Measurements from ENCODE around the gene ARFGEF2. TPM values are rescaled to one million over a fixed set of nuclear protein-coding genes. Genes with fewer than 3 reads are reported as not detected.

The ARFGEF2 gene
- polyA plus RNA-seq, 1 donor (not counting 4 experiments of a cell fraction or from before 2014, with no cell fraction given), result 19.2 TPM

- dilution Hi-C loops (cut with MboI; ENCODE audit: extremely low pct_ligation_motif_present, low sequenced_read_pairs), result no loop called here
- H3K79me2 ChIP-seq (ENCODE audit: control insufficient read depth, insufficient read depth, low read length), result no peaks in the 10 kb centered on the region
- no peaks in the 10 kb centered on the region for H3K9me3 ChIP-seq (ENCODE audit: control insufficient read depth, low read depth, low read length)
- H2AFZ ChIP-seq (ENCODE audit: control insufficient read depth, low read length), result no peak overlapping the region
- peaks cover 19 to 33% of the 10 kb centered on the region in 2 experiments for H3K36me3 ChIP-seq (ENCODE audit: control insufficient read depth in 2 of 2, extremely low read depth in 1 of 2, insufficient read depth in 2 of 2, low read length in 2 of 2)
- no peaks in the 10 kb centered on the region for H3K9me1 ChIP-seq (ENCODE audit: control insufficient read depth, extremely low read depth, insufficient read depth, low read length)
- H4K20me1 ChIP-seq (ENCODE audit: control insufficient read depth, extremely low read depth, insufficient read depth, low read length), result no peaks in the 10 kb centered on the region
- no peak overlapping the region for H3K4me2 ChIP-seq (ENCODE audit: control insufficient read depth, extremely low read depth, insufficient read depth, low read depth, low read length)
- no peak for DNase-seq (ENCODE audit: low read depth, low spot score)
- no peak overlapping the region for H3K4me3 ChIP-seq (ENCODE audit: control insufficient read depth in 2 of 3, extremely low read depth in 1 of 3, insufficient read depth in 2 of 3, low read depth in 1 of 3, low read length in 3 of 3)
- no peaks in the 10 kb centered on the region for H3K27me3 ChIP-seq (ENCODE audit: control insufficient read depth, extremely low read depth, insufficient read depth, low read length)
- TF ChIP-seq CTCF (optimal IDR thresholded peaks at IDR 0.05 in 1 of 3, IDR thresholded peaks at IDR 0.05 in 1 of 3, conservative IDR thresholded peaks at IDR 0.05 in 1 of 3; ENCODE audit: extremely low read depth in 1 of 3, insufficient read depth in 2 of 3, low read length in 3 of 3) (no peak), EZH2 (IDR thresholded peaks at IDR 0.05; ENCODE audit: low read length) (no peak)
- no peak for FAIRE-seq
- no peak overlapping the region for H3K9ac ChIP-seq (ENCODE audit: control insufficient read depth, extremely low read depth, insufficient read depth, low read length)
- H3K4me1 ChIP-seq (ENCODE audit: control insufficient read depth, extremely low read depth, insufficient read depth, low read length), result peaks cover 5% of the 10 kb centered on the region
- no peak overlapping the region for H3K27ac ChIP-seq (ENCODE audit: control insufficient read depth, insufficient read depth, low read length)
Measured at GRCh38 chr20:48957053-48957481, 35.6 kb downstream of the ARFGEF2 start.

- FAIRE-seq, result no peak
- no peak for TF ChIP-seq EZH2 (IDR thresholded peaks at IDR 0.05; ENCODE audit: low read length)
- no peak for TF ChIP-seq CTCF (optimal IDR thresholded peaks at IDR 0.05 in 1 of 3, IDR thresholded peaks at IDR 0.05 in 1 of 3, conservative IDR thresholded peaks at IDR 0.05 in 1 of 3; ENCODE audit: extremely low read depth in 1 of 3, insufficient read depth in 2 of 3, low read length in 3 of 3)
Measured at GRCh38 chr20:48957533-48957932, 36.0 kb downstream of the ARFGEF2 start.

More at GRCh38 chr20:48957533-48957932, 36.0 kb downstream of the ARFGEF2 start:
- H3K4me1 ChIP-seq (ENCODE audit: control insufficient read depth, extremely low read depth, insufficient read depth, low read length), result peaks cover 5% of the 10 kb centered on the region
- no peaks in the 10 kb centered on the region for H3K27me3 ChIP-seq (ENCODE audit: control insufficient read depth, extremely low read depth, insufficient read depth, low read length)
- no peak for DNase-seq (ENCODE audit: low read depth, low spot score)
- H2AFZ ChIP-seq (ENCODE audit: control insufficient read depth, low read length), result no peak overlapping the region
- no peaks in the 10 kb centered on the region for H3K9me3 ChIP-seq (ENCODE audit: control insufficient read depth, low read depth, low read length)
- no peaks in the 10 kb centered on the region for H3K79me2 ChIP-seq (ENCODE audit: control insufficient read depth, insufficient read depth, low read length)
- no peak overlapping the region for H3K9ac ChIP-seq (ENCODE audit: control insufficient read depth, extremely low read depth, insufficient read depth, low read length)
- no peak overlapping the region for H3K4me2 ChIP-seq (ENCODE audit: control insufficient read depth, extremely low read depth, insufficient read depth, low read depth, low read length)
- no peak overlapping the region for H3K4me3 ChIP-seq (ENCODE audit: control insufficient read depth in 2 of 3, extremely low read depth in 1 of 3, insufficient read depth in 2 of 3, low read depth in 1 of 3, low read length in 3 of 3)
- H3K9me1 ChIP-seq (ENCODE audit: control insufficient read depth, extremely low read depth, insufficient read depth, low read length), result no peaks in the 10 kb centered on the region
- H4K20me1 ChIP-seq (ENCODE audit: control insufficient read depth, extremely low read depth, insufficient read depth, low read length), result no peaks in the 10 kb centered on the region
- dilution Hi-C loops (cut with MboI; ENCODE audit: extremely low pct_ligation_motif_present, low sequenced_read_pairs), result no loop called here
- no peak overlapping the region for H3K27ac ChIP-seq (ENCODE audit: control insufficient read depth, insufficient read depth, low read length)
- peaks cover 16 to 29% of the 10 kb centered on the region in 2 experiments for H3K36me3 ChIP-seq (ENCODE audit: control insufficient read depth in 2 of 2, extremely low read depth in 1 of 2, insufficient read depth in 2 of 2, low read length in 2 of 2)

All from keratinocyte (primary cell).